Measurements from ENCODE around the gene FAT1.

FAT1 gene

GRCh38 chr4:186724058-186724863 is 605 bp upstream of the FAT1 start:
- Histone ChIP-seq H3K27me3 (ENCODE audit: control insufficient read depth, low read length) (no peaks in the 10 kb centered on the region), H3K9me2 (replicated peaks; ENCODE audit: control insufficient read depth, low read length) (no peaks in the 10 kb centered on the region), H4K20me1 (ENCODE audit: control insufficient read depth, insufficient read depth, low read depth, low read length) (no peaks in the 10 kb centered on the region), H3K79me2 (ENCODE audit: control insufficient read depth, low read length) (no peaks in the 10 kb centered on the region), H3K4me2 (ENCODE audit: low read length) (no peak overlapping the region), H3K36me3 (ENCODE audit: control insufficient read depth, low read length) (no peaks in the 10 kb centered on the region), H3F3A (ENCODE audit: control insufficient read depth, insufficient read depth) (no peaks in the 10 kb centered on the region), H3K4me1 (ENCODE audit: control insufficient read depth, low read length) (no peaks in the 10 kb centered on the region), H3K4me3 (ENCODE audit: low read length) (no peak overlapping the region), H3K9me3 (ENCODE audit: control insufficient read depth, insufficient read depth, low read length) (peaks cover 16% of the 10 kb centered on the region; the same call in 1 of the 2 replicates), H3K27ac (ENCODE audit: low read depth, low read length) (no peak overlapping the region)
- TF ChIP-seq CTCF (IDR thresholded peaks at IDR 0.05; ENCODE audit: low read depth, low read length, poor library complexity, severe bottlenecking), result no peak
- TF ChIP-seq EZH2phosphoT487 (IDR thresholded peaks at IDR 0.05; ENCODE audit: borderline replicate concordance, low read length), result no peak

GRCh38 chr4:186722796-186723291 is 812 bp downstream of the FAT1 start:
- no peaks in the 10 kb centered on the region for H3K27me3 ChIP-seq (ENCODE audit: control insufficient read depth, low read length)
- no peak overlapping the region for H3K4me2 ChIP-seq (ENCODE audit: low read length)
- H3K9me3 ChIP-seq (ENCODE audit: control insufficient read depth, insufficient read depth, low read length), result peaks cover 19% of the 10 kb centered on the region; the same call in 1 of the 2 replicates
- no peaks in the 10 kb centered on the region for H3K36me3 ChIP-seq (ENCODE audit: control insufficient read depth, low read length)
- no peaks in the 10 kb centered on the region for H4K20me1 ChIP-seq (ENCODE audit: control insufficient read depth, insufficient read depth, low read depth, low read length)
- H3K4me3 ChIP-seq (ENCODE audit: low read length), result no peak overlapping the region
- TF ChIP-seq EZH2phosphoT487 (IDR thresholded peaks at IDR 0.05; ENCODE audit: borderline replicate concordance, low read length) (no peak), CTCF (IDR thresholded peaks at IDR 0.05; ENCODE audit: low read depth, low read length, poor library complexity, severe bottlenecking) (no peak)
- H3K27ac ChIP-seq (ENCODE audit: low read depth, low read length), result no peak overlapping the region
- H3K79me2 ChIP-seq (ENCODE audit: control insufficient read depth, low read length), result no peaks in the 10 kb centered on the region
- H3K9me2 ChIP-seq (replicated peaks; ENCODE audit: control insufficient read depth, low read length), result no peaks in the 10 kb centered on the region
- H3K4me1 ChIP-seq (ENCODE audit: control insufficient read depth, low read length), result no peaks in the 10 kb centered on the region
- no peaks in the 10 kb centered on the region for H3F3A ChIP-seq (ENCODE audit: control insufficient read depth, insufficient read depth)

GRCh38 chr4:186719925-186720694 is 3.5 kb downstream of the FAT1 start:
- Histone ChIP-seq H3K4me2 (ENCODE audit: low read length) (no peak overlapping the region), H3K4me1 (ENCODE audit: control insufficient read depth, low read length) (no peaks in the 10 kb centered on the region), H3K9me3 (ENCODE audit: control insufficient read depth, insufficient read depth, low read length) (peaks cover 18% of the 10 kb centered on the region; the same call in 1 of the 2 replicates), H3K36me3 (ENCODE audit: control insufficient read depth, low read length) (no peaks in the 10 kb centered on the region), H3F3A (ENCODE audit: control insufficient read depth, insufficient read depth) (no peaks in the 10 kb centered on the region), H3K9me2 (replicated peaks; ENCODE audit: control insufficient read depth, low read length) (no peaks in the 10 kb centered on the region), H3K79me2 (ENCODE audit: control insufficient read depth, low read length) (no peaks in the 10 kb centered on the region), H3K27me3 (ENCODE audit: control insufficient read depth, low read length) (no peaks in the 10 kb centered on the region), H3K4me3 (ENCODE audit: low read length) (no peak overlapping the region), H3K27ac (ENCODE audit: low read depth, low read length) (no peak overlapping the region), H4K20me1 (ENCODE audit: control insufficient read depth, insufficient read depth, low read depth, low read length) (no peaks in the 10 kb centered on the region)
- no peak for TF ChIP-seq EZH2phosphoT487 (IDR thresholded peaks at IDR 0.05; ENCODE audit: borderline replicate concordance, low read length)
- peak; percentile 51 for TF ChIP-seq CTCF (IDR thresholded peaks at IDR 0.05; ENCODE audit: low read depth, low read length, poor library complexity, severe bottlenecking)

Measured in DOHH2 (cell line).